ENCODE measurements around the gene PRKCH.

- TF ChIP-seq POLR2A (IDR thresholded peaks at IDR 0.05) (no peak), CTCF (IDR thresholded peaks at IDR 0.05) (no peak)
Observed at GRCh38 chr14:61357123-61357522, 35.7 kb downstream of the PRKCH start.

Measured in esophagus squamous epithelium (tissue), 4 donors.